Measurements from ENCODE around the gene DYNC1H1.

Gene DYNC1H1

GRCh38 chr14:102105369-102105768 lies 141.0 kb downstream of the DYNC1H1 start (continued):
- TF ChIP-seq HIC1 (tag by site-specific recombination; IDR thresholded peaks at IDR 0.05) (no peak), ZNF341 (tag by site-specific recombination; IDR thresholded peaks at IDR 0.05; ENCODE audit: low read depth) (no peak)
